ENCODE results near the gene DNAAF3. TPM values are rescaled to one million over a fixed set of nuclear protein-coding genes. Genes with fewer than 3 reads are reported as not detected.

DNAAF3 gene
- total RNA-seq, 1 donor, result not detected

DNA sequence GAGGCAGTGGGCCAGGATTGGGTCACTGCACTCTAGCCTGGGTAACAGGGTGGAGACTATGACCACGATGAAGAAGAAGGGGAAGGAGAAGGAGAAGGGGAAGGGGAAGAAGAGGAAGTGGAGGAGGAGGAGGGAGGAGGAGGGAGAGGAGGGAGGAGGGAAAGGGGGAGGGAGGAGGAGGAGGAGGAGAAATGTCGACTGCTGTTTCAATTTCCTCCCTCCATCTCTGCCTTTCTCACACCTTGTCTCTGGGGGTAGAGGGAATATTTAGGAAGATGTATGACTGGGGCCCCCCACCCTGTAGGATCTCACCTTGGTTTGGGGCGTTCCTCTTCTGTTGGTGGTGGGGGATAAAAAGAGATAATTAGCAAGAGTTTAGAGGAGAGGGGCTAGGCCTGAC is 21.2 kb downstream of the DNAAF3 start:
- DNase-seq (ENCODE audit: low read depth), result no peak
- TF ChIP-seq CTCF (IDR thresholded peaks at IDR 0.05; ENCODE audit: insufficient read depth, low read depth, low read length), result no peak
- no peak overlapping the region for H3K4me3 ChIP-seq (ENCODE audit: low read depth, low read length)

DNA sequence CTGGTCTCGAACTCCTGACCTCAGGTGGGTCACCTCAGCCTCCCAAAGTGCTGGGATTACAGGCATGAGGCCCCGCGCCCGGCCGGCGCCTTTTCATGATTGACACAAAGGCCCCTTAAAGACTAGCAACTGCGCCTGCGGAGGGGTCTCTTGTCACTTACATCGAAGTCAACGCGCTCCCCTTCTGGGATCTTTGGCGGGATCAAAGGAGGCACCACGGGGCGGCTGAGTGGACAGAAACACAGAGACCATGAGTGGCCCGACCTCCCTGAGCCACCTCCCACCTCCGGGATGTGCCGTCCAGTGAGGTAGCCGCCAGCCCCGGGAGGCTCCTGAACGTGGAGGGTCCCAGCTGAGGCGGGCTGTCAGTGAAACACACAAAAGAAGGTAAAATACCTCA is 24.7 kb downstream of the DNAAF3 start:
- TF ChIP-seq CTCF (IDR thresholded peaks at IDR 0.05; ENCODE audit: insufficient read depth, low read depth, low read length), result no peak
- DNase-seq (ENCODE audit: low read depth), result no peak
- H3K4me3 ChIP-seq (ENCODE audit: low read depth, low read length), result no peak overlapping the region

- no peak for DNase-seq (ENCODE audit: low read depth)
- no peak overlapping the region for H3K4me3 ChIP-seq (ENCODE audit: low read depth, low read length)
- no peak for TF ChIP-seq CTCF (IDR thresholded peaks at IDR 0.05; ENCODE audit: insufficient read depth, low read depth, low read length)
These were observed 28.5 kb downstream of the DNAAF3 start for GRCh38 chr19:55137915-55138314.

- no peak for TF ChIP-seq CTCF (IDR thresholded peaks at IDR 0.05; ENCODE audit: insufficient read depth, low read depth, low read length)
- DNase-seq (ENCODE audit: low read depth), result no peak
- no peak overlapping the region for H3K4me3 ChIP-seq (ENCODE audit: low read depth, low read length)
These were observed 29.9 kb downstream of the DNAAF3 start for GRCh38 chr19:55136399-55137102.

DNA sequence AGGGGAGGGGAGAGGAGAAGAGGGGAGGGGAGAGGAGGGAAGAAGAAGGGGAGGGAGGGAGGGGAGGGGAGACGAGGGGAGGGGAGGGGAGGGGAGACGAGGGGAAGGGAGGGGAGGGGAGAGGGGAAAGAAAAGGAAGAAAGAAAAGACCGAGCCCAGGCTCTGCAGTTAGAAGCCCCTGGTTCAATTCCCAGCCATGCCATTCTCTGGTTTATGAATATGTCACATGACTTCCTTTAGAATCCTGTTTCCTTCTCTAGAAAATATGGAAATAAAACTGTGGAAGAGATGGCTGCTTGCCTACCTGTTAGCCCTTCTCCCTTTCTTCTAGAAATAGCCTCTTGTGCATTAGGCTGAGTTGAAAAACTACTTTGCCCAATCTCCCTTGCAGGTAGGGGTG is 31.7 kb downstream of the DNAAF3 start:
- no peak for TF ChIP-seq CTCF (IDR thresholded peaks at IDR 0.05; ENCODE audit: insufficient read depth, low read depth, low read length)
- no peak overlapping the region for H3K4me3 ChIP-seq (ENCODE audit: low read depth, low read length)
- DNase-seq (ENCODE audit: low read depth), result no peak

- TF ChIP-seq CTCF (IDR thresholded peaks at IDR 0.05; ENCODE audit: insufficient read depth, low read depth, low read length), result no peak
- no peak for DNase-seq (ENCODE audit: low read depth)
- H3K4me3 ChIP-seq (ENCODE audit: low read depth, low read length), result no peak overlapping the region
These were observed 32.6 kb downstream of the DNAAF3 start for GRCh38 chr19:55133639-55134444.

Measured in fibroblast of villous mesenchyme (primary cell).